Measurements from ENCODE around the gene STAU1. TPM values are rescaled to one million over a fixed set of nuclear protein-coding genes. Genes with fewer than 3 reads are reported as not detected.

STAU1 gene
- total and polyA plus RNA-seq, 2 of the 13 experiments (the other 11 are each of a cell fraction or from before 2014, with no cell fraction given) = 119 to 133 TPM

- in situ Hi-C loops (cut with HindIII; ENCODE audit: extremely low pct_ligation_motif_present, low pct_unique_long_range_greater_than_20kb) = loop anchor here (5.0 kb wide), 1 partner anchor 88 kb away; no protein-coding TSS in a partner anchor
- H3K27ac ChIP-seq (ENCODE audit: extremely low read length, insufficient read depth, low read length) = peak overlapping the region; percentile 60
- TF ChIP-seq JUND (CRISPR knock-in tag; IDR thresholded peaks at IDR 0.05) = no peak
- no peak for TF ChIP-seq ZNF563 (CRISPR knock-in tag; IDR thresholded peaks at IDR 0.05)
- 0 out of 2 replicates have a peak, but pooled peaks have one; percentile 13 for TF ChIP-seq ZNF780A (CRISPR knock-in tag; IDR thresholded peaks at IDR 0.05)
- TF ChIP-seq ZNF7 (CRISPR knock-in tag; IDR thresholded peaks at IDR 0.05) = no peak
- TF ChIP-seq, protein P1, sequence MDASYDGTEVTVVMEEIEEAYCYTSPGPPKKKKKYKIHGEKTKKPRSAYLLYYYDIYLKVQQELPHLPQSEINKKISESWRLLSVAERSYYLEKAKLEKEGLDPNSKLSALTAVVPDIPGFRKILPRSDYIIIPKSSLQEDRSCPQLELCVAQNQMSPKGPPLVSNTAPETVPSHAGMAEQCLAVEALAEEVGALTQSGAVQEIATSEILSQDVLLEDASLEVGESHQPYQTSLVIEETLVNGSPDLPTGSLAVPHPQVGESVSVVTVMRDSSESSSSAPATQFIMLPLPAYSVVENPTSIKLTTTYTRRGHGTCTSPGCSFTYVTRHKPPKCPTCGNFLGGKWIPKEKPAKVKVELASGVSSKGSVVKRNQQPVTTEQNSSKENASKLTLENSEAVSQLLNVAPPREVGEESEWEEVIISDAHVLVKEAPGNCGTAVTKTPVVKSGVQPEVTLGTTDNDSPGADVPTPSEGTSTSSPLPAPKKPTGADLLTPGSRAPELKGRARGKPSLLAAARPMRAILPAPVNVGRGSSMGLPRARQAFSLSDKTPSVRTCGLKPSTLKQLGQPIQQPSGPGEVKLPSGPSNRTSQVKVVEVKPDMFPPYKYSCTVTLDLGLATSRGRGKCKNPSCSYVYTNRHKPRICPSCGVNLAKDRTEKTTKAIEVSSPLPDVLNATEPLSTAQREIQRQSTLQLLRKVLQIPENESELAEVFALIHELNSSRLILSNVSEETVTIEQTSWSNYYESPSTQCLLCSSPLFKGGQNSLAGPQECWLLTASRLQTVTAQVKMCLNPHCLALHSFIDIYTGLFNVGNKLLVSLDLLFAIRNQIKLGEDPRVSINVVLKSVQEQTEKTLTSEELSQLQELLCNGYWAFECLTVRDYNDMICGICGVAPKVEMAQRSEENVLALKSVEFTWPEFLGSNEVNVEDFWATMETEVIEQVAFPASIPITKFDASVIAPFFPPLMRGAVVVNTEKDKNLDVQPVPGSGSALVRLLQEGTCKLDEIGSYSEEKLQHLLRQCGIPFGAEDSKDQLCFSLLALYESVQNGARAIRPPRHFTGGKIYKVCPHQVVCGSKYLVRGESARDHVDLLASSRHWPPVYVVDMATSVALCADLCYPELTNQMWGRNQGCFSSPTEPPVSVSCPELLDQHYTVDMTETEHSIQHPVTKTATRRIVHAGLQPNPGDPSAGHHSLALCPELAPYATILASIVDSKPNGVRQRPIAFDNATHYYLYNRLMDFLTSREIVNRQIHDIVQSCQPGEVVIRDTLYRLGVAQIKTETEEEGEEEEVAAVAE (CRISPR knock-in tag; IDR thresholded peaks at IDR 0.05; ENCODE audit: borderline replicate concordance) = no peak
- TF ChIP-seq ZNF781 (CRISPR knock-in tag; IDR thresholded peaks at IDR 0.05; ENCODE audit: borderline replicate concordance, not compliant biosample characterization) = no peak
- TF ChIP-seq, protein P2, sequence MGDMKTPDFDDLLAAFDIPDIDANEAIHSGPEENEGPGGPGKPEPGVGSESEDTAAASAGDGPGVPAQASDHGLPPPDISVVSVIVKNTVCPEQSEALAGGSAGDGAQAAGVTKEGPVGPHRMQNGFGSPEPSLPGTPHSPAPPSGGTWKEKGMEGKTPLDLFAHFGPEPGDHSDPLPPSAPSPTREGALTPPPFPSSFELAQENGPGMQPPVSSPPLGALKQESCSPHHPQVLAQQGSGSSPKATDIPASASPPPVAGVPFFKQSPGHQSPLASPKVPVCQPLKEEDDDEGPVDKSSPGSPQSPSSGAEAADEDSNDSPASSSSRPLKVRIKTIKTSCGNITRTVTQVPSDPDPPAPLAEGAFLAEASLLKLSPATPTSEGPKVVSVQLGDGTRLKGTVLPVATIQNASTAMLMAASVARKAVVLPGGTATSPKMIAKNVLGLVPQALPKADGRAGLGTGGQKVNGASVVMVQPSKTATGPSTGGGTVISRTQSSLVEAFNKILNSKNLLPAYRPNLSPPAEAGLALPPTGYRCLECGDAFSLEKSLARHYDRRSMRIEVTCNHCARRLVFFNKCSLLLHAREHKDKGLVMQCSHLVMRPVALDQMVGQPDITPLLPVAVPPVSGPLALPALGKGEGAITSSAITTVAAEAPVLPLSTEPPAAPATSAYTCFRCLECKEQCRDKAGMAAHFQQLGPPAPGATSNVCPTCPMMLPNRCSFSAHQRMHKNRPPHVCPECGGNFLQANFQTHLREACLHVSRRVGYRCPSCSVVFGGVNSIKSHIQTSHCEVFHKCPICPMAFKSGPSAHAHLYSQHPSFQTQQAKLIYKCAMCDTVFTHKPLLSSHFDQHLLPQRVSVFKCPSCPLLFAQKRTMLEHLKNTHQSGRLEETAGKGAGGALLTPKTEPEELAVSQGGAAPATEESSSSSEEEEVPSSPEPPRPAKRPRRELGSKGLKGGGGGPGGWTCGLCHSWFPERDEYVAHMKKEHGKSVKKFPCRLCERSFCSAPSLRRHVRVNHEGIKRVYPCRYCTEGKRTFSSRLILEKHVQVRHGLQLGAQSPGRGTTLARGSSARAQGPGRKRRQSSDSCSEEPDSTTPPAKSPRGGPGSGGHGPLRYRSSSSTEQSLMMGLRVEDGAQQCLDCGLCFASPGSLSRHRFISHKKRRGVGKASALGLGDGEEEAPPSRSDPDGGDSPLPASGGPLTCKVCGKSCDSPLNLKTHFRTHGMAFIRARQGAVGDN (CRISPR knock-in tag; IDR thresholded peaks at IDR 0.05) = no peak
- no peak for TF ChIP-seq ZNF552 (CRISPR knock-in tag; IDR thresholded peaks at IDR 0.05; ENCODE audit: borderline replicate concordance)
- TF ChIP-seq, protein P3, sequence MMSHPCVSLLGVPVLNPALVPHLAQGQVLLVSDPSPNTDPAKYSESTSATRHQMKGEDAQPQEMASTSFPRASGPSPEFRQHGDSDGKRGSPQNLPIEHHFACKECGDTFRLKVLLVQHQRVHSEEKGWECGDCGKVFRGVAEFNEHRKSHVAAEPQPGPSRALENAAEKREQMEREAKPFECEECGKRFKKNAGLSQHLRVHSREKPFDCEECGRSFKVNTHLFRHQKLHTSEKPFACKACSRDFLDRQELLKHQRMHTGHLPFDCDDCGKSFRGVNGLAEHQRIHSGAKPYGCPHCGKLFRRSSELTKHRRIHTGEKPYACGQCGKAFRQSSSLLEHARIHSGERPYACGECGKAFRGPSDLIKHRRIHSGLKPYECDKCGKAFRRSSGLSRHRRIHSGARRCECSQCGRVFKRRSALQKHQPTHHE (CRISPR knock-in tag; IDR thresholded peaks at IDR 0.05; ENCODE audit: borderline replicate concordance) = no peak
- no peak for TF ChIP-seq KLF15 (CRISPR knock-in tag; IDR thresholded peaks at IDR 0.05; ENCODE audit: borderline replicate concordance)
These were observed 32.0 kb upstream of the STAU1 start for GRCh38 chr20:49219924-49220831.

More at GRCh38 chr20:49219924-49220831, 32.0 kb upstream of the STAU1 start:
- H4K20me1 ChIP-seq (ENCODE audit: insufficient read depth, low read length) = no peaks in the 10 kb centered on the region
- H3K4me3 ChIP-seq (replicated peaks in 1 of 3; ENCODE audit: insufficient read depth in 1 of 3, low read depth in 2 of 3, low read length in 3 of 3) = peak overlapping the region; percentile 81 to 87 (median 84)
- DNase-seq (ENCODE audit: low spot score) (no peak), FAIRE-seq (no peak), ATAC-seq (peak; percentile 10)
- H3K36me3 ChIP-seq (replicated peaks in 1 of 2; ENCODE audit: control insufficient read depth in 1 of 2, insufficient read depth in 2 of 2, low read length in 2 of 2) = peaks cover 26 to 36% of the 10 kb centered on the region in 2 experiments
- H3K9ac ChIP-seq (ENCODE audit: insufficient read depth, low read depth, low read length) = peak overlapping the region; percentile 83
- WGBS (ENCODE audit: low lambda C conversion rate) = 65% methylated on average over 28 of the region's 28 CpGs
- POLR2A ChIA-PET = interaction anchor here (0.8 to 1.3 kb wide), 2 partner anchors 19 to 30 kb away, joined by 3 read pairs; no protein-coding TSS in a partner anchor
- intact Hi-C loops (cut with micrococcal nuclease; ENCODE audit: unreplicated experiment) = loop anchor here (1.0 to 5.0 kb wide), 2 partner anchors 38 to 174 kb away; partner anchors contain the start of gene CSE1L
- H3K79me2 ChIP-seq (ENCODE audit: insufficient read depth, low read length) = peaks cover 21% of the 10 kb centered on the region
- CTCF ChIA-PET (ENCODE audit: low intra/inter-chr PET ratio, low total read pairs) = interaction anchor here (3.9 kb wide), 1 partner anchor 85 kb away, joined by 70 read pairs; no protein-coding TSS in a partner anchor
- peak overlapping the region; percentile 87 for H3K4me2 ChIP-seq (ENCODE audit: low read depth, low read length)
- peak overlapping the region; percentile 83 for H2AFZ ChIP-seq (ENCODE audit: low read length)
- no peaks in the 10 kb centered on the region; a peak in 1 of 5 replicates for H3K27me3 ChIP-seq (ENCODE audit: control insufficient read depth in 1 of 2, insufficient read depth in 2 of 2, low read length in 2 of 2)
- no peaks in the 10 kb centered on the region for H3K9me3 ChIP-seq (ENCODE audit: low read length)
- no TSS peak for BruUV-seq (replicated peaks)
- peaks cover 30% of the 10 kb centered on the region for H3K4me1 ChIP-seq (ENCODE audit: insufficient read depth, low read length)
